Inflammatory macrophage treated with lipopolysaccharide for 4 hours (primary cell): Measurements from ENCODE around the gene ZNF677.
"Not testable (repeated sequence)": the region's sequence is repeated elsewhere in the genome, so short reads cannot be mapped to it uniquely, and the experiment has no call there.

ENCODE experiments used
- DNase-seq: peaks from one replicate; pipeline ENCODE4 v3.0.0-alpha.2; 2020

ZNF677 gene

DNA sequence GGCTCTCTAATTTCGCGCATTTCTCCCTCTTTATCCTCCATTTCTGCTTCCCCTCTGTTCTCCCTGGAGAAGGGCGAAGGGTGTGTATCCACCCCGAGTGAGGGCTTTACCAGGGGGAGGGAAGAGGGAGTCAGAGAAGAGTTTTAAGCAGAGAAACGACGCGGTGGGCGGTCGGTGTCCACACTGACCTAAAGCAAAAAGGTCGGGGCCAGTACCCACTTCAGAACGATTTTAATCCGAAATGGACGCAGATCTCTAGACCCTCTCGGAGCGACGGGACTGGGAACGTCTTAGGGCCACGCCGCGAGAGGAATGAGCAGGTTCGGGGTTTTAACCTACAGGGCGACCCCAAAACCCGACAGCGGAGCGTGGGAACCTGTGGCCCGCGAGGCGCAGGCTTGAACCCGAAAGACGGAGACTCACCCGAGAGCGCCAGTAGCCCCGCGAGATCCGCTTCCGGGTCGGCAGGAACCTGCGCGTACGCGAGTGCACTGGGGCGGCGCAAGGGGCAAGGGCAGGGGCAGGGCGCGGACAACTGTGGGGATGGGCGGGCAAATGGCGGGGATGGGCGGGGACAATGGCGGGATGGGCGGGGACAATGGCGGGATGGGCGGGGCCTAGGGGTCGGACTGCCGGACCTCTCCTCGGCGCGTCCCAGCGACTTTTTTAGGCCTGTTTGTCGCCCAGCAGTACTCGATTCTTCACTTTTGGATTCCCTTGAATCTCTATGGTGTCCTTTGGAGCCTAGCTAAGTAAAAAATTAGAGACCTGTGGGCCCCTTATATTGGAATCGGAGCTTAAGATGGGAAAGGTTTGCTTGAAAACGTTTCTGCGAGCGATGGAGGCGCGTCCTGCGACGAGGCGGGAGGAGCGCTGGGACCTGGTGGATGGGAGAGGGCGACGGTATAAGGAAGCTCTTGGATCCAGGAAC is at the start of gene ZNF677:
ZNF677 (minus strand) TSS at position 463 of the 931 bp plus-strand sequence. CDS start 3,323 bp downstream, outside the sequence.
- DNase-seq, result peak; percentile 91

DNA sequence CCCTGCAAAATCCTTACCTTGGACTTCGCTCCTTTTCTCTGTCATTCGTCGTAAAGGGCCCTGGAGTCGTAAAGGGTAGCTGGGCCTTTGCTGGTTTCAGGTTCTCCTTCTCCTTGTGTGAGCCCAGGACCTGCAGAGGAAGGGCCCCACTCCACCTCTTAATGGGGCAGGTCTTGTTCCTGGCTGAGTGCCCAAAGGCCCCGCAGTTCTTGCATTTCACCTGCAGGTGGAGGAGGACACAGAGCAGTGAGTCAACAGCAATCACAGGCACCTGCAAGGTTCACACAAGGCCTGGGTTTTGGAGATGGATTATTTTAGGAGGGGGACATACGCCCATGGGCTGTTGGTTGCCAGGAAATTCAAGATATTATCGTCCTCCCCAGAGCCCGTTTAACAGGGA is 46.7 kb upstream of the ZNF677 start:
- DNase-seq, result not testable (repeated sequence)

DNA sequence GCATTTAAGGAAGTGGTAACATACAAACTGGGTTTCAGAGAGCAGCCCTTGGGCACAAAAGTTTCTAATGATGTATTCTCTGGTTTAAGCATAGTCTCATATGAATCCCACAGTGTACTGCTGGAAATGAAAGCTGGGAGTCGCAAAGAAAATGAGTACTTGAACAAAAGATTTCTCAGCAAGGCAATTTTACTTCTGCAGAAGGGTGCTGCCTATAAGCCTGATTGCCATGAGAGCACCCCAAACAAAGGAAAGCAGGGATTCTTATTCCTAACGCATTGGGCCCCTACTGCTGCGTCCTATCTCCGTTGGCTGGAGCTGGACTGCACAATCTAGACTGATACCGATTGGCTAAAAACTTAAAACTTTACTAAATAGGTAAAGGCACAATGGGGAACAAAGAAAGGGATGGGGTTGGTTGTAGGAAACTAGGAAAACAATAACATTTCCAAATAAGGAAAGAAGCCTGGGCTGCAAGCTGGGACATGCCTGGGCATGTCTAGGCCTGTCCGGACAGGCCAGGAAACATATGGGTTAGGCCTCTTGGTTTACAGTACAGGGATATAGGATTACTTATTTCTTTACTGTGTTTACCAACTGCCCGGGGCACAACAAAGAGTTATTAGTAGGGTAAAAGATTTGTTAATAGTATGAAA is 40.2 kb upstream of the ZNF677 start:
- no peak for DNase-seq

DNA sequence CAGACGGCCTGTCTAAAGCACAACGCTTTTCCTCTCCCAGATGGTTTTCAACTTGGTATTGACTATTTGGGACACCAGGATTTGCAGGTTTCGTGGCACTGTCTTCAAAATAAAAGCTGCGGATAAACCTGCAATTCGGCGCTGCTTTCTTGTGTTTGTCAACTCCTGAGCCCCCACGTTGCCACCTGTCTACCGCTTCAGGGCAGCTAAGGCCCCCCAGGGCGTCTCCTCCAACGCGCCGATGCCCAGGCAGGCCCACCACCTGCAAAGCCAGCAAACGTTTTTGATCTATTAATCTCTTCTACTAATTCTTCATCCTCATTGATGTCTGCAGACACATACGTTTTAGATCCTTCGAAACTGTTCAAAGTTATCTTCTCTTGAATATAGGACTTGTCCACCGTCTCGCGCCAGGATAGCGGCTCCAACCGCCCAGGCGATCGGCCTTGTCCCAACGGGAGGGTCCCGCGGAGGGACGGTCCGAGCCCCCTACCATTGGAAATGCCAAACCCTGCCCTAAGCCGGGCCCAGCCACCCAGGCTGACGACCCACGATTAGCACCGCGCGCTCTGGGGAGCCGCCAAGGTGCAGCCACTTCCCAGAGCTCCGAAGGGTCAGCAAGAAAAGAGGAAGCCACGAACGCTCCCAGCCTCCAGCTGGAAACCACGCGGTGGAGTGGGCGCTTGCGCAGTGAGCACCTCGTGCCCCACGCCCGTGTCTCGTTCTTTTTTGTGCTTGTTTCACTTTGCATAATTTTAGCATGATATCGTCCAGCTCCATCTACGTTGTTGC is 36.3 kb upstream of the ZNF677 start:
- DNase-seq, result no peak

DNA sequence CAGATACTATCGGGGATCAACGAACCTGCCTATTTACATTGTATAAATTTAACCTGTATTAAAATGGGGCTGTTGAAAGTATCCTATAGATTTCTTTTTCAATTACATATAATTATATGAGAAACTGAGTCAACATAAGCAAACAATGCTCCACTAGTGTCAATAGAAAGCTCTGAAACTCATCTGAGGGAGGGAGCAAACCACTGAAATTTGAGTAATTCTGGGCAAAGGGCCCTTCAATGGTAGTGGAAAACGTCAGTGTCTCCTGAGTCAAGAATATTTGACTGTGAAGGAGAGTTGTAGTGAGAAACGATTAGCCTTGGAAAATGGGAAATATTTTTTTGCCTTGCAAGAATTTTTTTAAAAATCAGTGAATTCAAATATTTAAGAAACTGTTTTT is 30.4 kb upstream of the ZNF677 start:
- no peak for DNase-seq

DNA sequence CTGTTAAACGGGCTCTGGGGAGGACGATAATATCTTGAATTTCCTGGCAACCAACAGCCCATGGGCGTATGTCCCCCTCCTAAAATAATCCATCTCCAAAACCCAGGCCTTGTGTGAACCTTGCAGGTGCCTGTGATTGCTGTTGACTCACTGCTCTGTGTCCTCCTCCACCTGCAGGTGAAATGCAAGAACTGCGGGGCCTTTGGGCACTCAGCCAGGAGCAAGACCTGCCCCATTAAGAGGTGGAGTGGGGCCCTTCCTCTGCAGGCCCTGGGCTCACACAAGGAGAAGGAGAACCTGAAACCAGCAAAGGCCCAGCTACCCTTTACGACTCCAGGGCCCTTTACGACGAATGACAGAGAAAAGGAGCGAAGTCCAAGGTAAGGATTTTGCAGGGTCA is 27.3 kb upstream of the ZNF677 start:
- DNase-seq, result not testable (repeated sequence)

DNA sequence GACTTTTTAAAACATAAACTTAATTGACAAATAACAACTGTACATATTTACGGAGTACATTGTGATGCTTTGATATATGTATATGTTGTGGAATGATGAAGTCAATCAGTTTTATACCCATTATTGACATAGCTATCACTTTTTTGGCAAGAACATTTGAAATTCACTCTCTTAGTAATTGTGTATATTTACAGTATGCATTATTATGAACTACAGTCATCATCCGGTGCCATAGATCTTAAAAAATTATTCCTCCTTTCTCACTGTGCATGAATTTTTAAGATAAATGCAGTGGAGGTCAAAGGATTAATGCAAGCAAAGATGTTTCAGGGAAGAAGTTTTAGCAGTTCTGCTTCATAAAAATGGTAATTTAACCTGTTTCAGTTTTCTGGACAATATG is 20.8 kb upstream of the ZNF677 start:
- DNase-seq, result no peak

DNA sequence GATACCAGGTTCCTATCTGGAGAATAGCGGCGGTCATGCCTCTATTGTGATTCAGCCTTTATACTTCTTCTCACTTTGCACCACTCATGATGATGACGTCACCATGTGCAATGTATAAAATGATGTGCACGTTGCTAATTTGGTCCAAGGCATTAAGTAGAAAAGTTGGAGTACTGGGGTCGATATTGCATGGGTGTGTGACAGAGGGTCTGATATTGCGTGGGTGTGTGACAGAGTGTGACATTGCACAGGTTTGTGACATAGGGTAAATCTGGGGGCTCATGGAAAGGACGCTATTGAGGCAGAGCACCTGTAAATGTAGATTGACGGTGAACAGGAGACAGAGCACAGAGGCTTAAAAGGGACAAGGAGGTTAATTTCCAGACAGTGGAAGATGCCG is 17.4 kb upstream of the ZNF677 start:
- DNase-seq, result no peak

DNA sequence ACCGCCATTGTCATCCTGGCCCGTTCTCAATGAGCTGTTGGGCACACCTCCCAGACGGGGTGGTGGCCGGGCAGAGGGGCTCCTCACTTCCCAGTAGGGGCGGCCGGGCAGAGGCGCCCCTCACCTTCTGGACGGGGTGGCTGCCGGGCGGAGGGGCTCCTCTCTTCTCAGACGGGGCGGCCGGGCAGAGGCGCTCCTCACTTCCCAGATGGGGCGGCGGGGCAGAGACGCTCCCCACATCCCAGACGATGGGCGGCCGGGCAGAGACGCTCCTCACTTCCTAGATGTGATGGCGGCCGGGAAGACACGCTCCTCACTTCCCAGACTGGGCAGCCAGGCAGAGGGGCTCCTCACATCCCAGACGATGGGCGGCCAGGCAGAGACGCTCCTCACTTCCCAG is 15.2 kb upstream of the ZNF677 start:
- DNase-seq, result not testable (repeated sequence)

DNA sequence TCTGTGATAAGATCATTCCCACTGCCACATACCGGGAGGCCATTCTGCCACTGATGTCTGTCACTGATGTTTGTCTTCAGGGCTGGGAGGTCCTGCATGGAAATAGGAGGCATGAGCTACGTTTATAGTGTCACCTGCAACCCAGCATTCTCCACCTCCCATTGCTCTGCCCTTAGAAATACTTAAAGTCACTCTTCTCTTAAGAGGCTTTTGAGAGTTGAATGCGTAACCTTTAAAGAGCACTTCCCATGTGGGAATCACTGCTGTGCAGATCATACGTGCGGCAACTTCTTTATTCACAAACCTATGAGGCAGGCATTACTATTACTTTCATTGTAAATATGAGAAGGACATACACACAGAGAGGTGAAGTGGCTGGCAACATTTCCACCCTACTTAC is 12.9 kb upstream of the ZNF677 start, which contains the start of gene VN1R4:
VN1R4 (minus strand) TSS at position 101 of the 400 bp plus-strand sequence; CDS start at position 43, 58 bp downstream.
- not testable (repeated sequence) for DNase-seq

DNA sequence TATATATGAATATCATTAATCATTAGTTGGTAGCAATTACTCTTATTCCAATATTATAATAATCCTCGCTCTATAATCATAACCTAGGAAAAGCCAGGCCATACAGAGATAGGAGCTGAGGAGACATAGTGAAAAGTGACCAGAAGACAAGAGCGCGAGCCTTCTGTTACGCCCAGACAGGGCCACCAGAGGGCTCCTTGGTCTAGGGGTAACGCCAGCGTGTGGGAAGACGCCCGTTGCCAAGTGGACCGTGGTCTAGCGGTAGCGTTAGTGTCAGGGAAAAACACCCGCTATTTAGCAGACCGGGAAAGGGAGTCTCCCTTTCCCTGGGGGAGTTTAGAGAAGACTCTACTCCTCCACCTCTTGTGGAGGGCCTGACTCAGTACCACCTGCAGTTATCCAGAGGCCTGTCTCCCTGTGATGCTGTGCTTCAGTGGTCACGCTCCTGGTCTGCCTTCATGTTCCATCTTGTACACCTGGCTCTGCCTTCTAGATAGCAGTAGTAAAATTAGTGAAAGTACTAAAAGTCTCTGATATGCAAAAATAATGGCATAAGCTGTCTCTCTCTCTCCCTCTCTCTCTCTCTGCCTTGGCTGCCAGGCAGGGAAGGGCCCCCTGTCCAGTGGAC is 3.2 kb upstream of the ZNF677 start, which contains the start of gene VN1R2:
VN1R2 (plus strand) TSS at position 578 of the 628 bp plus-strand sequence. CDS start 84 bp downstream, outside the sequence.
- not testable (repeated sequence) for DNase-seq

DNA sequence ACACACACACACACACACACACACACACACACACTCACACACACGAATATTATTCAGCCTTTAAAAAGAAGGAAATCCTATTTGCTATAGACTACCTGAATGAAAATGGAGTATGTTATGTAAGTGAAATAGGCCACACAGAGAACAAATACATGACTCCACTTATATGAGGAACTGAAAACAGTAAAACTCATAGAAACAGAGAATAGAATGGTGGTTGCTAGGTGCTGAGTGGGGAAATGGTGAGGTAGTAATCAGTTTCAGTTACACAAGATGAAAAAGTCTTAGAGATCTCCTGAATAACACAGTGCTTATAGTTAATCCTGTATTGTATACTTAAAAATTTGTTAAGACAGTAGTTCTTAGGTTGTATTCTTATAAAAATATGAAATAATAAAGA is 8.2 kb downstream of the ZNF677 start:
- peak; percentile 8 for DNase-seq

DNA sequence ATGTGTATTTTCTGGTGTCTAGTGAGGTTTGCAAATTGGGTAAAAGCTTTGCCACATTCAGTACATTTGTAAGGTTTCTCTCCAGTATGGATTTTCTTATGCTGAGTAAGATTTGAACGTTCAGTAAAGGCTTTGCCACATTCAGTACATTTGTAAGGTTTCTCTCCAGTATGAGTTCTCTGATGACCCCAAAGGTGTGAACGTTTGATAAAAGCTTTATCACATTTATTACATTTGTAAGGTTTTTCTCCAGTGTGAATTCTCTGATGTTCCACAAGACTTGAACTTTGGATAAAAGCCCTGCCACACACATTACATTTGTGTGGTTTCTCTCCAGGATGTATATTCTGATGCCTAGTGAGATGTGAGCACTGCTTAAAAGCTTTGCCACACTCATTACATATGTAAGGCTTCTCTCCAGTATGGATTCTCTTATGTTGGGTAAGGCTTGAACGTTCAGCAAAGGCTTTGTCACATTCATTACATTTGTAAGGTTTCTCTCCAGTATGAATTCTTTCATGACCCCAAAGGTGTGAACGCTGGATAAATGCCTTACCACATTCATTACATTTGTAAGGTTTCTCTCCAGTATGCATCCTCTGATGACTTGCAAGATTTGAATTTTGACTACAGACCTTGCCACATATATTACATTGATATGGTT is 17.4 kb downstream of the ZNF677 start:
- no peak for DNase-seq

DNA sequence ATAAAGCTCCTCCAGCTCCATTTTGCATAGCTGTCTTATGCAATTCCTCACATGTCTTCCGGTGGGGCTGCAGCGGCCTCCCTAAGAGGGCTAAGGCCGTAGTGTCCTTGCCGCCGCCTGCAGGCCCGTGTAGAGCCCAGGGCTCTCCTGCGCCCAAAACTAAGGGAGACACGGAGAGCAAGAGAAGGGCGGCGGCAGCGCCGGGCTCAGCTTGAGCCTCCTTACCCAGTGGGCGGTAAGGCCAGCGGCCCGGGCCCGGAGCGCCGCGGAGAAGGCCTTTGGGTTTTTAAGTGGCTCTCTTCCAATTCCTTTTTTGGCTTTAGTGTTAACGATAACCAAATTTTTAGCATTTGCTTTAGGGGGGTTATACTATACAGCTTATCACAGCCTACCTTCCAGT is 30.1 kb downstream of the ZNF677 start:
- no peak for DNase-seq

DNA sequence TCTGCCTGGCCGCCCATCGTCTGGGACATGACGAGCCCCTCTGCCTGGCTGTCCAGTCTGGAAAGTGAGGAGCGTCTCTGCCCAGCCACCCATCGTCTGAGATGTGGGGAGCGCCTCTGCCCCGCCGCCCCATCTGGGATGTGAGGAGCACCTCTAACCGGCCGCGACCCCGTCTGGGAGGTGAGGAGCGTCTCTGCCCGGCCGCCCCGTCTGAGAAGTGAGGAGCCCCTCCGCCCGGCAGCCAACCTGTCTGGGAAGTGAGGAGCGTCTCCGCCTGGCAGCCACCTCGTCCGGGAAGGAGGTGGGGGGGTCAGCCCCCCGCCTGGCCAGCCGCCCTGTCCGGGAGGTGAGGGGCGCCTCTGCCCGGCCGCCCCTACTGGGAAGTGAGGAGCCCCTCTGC is 32.0 kb downstream of the ZNF677 start:
- DNase-seq, result not testable (repeated sequence)

DNA sequence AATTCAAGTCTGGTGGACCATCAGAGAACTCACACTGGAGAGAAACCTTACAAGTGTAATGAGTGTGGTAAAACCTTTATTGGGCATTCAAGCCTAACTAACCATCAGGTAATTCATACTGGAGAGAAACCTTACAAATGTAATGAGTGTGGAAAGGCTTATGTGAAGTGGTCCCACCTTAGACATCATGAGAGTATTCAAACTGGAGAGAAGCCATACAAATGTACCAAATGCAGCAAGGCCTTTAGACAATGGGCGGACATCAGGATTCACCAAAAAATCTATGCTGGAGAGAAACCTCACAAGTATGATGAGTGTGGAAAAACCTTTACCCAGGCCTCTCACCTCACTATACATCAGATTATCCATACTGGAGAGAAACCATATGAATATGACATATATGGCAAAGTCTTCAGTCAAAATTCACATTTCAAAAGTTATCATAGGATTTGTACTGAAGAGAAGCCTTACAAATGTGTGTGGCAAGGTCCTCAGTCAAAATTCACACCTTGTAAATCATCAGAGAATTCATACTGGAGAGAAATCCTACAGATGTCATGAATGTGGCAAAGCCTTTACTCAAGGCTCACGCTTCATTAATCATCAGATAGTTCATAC is 41.9 kb downstream of the ZNF677 start:
- DNase-seq, result no peak

DNA sequence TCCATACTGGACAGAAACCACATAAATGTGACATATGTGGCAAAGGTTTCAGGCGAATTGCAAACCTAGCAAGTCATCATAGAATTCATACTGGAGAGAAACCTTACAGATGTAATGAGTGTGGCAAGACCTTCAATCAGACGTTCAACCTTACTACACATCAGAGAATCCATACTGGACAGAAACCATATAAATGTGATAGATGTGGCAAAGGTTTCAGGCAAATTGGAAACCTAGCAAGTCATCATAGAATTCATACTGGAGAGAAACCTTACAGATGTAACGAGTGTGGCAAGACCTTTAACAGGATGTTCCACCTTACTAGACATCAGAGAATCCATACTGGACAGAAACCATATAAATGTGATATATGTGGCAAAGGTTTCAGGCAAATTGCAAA is 43.1 kb downstream of the ZNF677 start:
- not testable (repeated sequence) for DNase-seq

DNA sequence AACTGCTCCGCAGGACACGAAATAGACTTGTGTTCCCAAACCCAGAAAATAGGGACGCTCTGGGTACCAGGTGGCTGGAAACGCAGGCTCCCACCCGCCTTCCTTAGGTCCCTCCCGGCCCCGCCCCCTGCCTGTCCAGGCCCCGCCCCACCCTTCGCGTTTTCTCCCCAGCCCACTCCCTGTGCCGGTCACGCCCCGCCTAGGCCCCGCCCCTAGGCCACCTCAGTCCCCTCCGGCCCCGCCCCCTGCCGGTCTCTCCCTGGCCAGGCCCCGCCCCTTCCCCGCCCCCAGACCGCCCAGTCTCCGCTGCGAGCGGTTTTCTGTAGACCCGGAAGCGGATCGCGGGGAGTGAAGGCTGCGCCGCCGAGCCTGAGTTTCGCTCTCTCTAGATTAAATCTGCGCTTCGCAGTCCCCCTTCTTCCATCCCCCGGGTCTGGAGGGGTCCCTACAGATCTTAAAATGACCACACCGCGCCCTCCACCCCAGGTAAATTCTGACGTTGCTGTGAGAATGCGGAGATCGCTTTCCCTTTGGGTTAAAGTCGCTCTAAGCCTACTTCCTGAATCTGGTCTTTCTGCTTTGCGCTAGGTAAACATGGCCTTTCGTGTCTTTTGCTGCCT is 57.8 kb downstream of the ZNF677 start:
- peak; percentile 94 for DNase-seq

DNA sequence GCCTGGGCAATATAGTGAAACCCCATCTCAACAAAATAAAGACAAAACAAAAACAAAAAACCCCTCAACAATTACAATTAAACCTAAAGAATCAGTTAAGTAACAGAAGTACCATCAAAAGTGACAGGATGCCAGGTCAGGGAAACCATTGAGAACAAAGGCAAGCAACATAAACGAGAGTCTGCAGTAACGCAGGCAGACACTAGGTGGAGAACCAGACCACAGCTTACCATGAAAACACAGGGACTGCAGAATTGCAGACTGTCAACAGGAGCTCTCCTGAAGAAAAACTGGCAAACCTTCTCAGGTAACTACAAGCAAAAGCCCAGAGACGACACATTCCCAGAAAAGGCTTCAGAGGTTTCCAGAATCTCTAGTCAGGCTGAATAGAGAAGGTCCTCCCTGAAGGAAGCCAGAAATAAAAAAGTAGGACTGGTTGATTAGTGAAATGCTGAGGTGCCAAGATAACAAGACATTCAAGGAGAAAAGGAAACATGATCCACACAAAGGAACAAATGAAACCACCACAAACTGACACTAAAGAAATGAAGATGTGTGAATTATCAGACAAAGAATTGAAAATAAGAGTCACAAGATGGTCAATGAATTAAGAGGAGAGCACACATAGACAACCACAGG is 59.3 kb downstream of the ZNF677 start:
- DNase-seq, result peak; percentile 73

DNA sequence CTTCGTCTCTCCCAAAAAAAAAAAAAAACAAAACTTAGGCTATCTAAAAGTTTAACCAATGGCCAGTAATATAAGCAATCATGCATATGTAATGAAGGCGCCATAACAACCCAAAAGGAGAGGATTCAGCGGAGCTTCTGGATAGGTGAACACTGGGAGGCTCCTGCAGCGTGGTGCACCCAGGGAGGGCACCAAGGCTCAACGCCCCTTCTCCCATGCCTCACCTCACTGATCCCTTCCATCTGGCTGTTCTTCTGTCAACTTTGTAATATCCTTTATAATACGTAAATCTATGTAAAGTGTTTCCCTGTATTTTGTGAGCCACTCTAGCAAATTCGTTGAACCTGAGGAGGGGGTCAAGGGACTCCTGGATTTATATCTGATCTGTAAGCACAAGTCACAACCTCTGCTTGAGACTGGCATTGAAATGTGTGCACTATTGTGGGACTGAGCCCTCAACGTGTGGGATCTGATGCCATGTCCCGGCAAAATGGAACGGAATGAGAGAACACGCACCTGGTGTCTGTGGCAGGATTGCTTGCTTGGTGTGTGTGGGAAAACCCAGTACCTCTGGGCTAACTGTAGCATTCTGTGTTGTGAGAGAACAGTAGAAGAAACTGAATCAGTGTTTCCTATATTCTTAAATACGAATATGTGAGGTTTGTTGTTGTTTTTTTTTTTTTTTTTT is 61.0 kb downstream of the ZNF677 start:
- no peak for DNase-seq
